Endothelial cell of umbilical vein (primary cell): ENCODE measurements around the gene CD84. TPM values are rescaled to one million over a fixed set of nuclear protein-coding genes. Genes with fewer than 3 reads are reported as not detected.

Source experiments
- BruUV-seq: library from RNA; stranded (reverse); fragments of 400-500 nt; replicated peaks from 2 replicates; lab custom pipeline; 2021; lab: Mats Ljungman, UMichigan
- CTCF ChIA-PET: fragments of 300-600, 350-600 bp; sonication (Branson Sonifier 250); formaldehyde crosslinking; loops from one replicate; lab custom pipeline; 2021; ENCODE audit warnings: antibody characterized with exemption, inconsistent platforms; lab: Charles Lee
- POLR2A ChIA-PET: fragments of 300-600, 350-600 bp; sonication (Branson Sonifier 250); formaldehyde crosslinking; loops from one replicate; lab custom pipeline; 2021; ENCODE audit warnings: antibody characterized with exemption, inconsistent platforms; lab: Charles Lee
- DNase-seq: peaks from one replicate; pipeline ENCODE4 v3.0.0-alpha.2; 2011; ENCODE audit warnings: low read depth, low spot score
- FAIRE-seq: peaks from 2 replicates; lab custom pipeline; 2011; peaks lifted over from hg19 to GRCh38; lab: Jason Lieb, UNC
- H2AFZ ChIP-seq: 2 replicates; pipeline ENCODE4 v1.6.0; 2012; ENCODE audit warnings: low read depth, low read length, control low read depth, inconsistent platforms
- H3K27ac ChIP-seq: 2 replicates; pipeline ENCODE4 v1.5.1; 2011; ENCODE audit warnings: low read depth, mild to moderate bottlenecking, control low read depth, low read length, moderate library complexity; ENCODE audit not compliant: insufficient read depth
- H3K27me3 ChIP-seq, 2 experiments: 2 replicates each; pipeline versions ENCODE4 v1.6.0 to v1.6.1; 2011; ENCODE audit warnings: low read length in 2 of 2, mixed read lengths in 1 of 2; ENCODE audit not compliant: control insufficient read depth in 2 of 2, insufficient read depth in 2 of 2
- H3K36me3 ChIP-seq, 2 experiments: 2 replicates in 1 of 2; 3 replicates in 1 of 2; pipeline ENCODE4 v1.5.1; 2011; ENCODE audit warnings: low read length in 2 of 2, mild to moderate bottlenecking in 1 of 2, moderate library complexity in 1 of 2; ENCODE audit not compliant: control insufficient read depth in 2 of 2, insufficient read depth in 2 of 2; ENCODE audit errors: extremely low read depth in 1 of 2
- H3K4me1 ChIP-seq: 3 replicates; pipeline ENCODE4 v1.5.1; 2011; ENCODE audit warnings: mild to moderate bottlenecking, low read length; ENCODE audit not compliant: control insufficient read depth, insufficient read depth; ENCODE audit errors: extremely low read depth
- H3K4me2 ChIP-seq: 2 replicates; pipeline ENCODE4 v1.6.1; 2011; ENCODE audit warnings: low read length, control low read depth, mixed read lengths; ENCODE audit not compliant: insufficient read depth
- H3K4me3 ChIP-seq, 3 experiments: fragments of 200-600 bp in 1 of 3; sonication (generic), shearing (Covaris generic) in 1 of 3; replicated peaks in 1 of 3; 2 replicates each; pipeline ENCODE4 v1.5.1; 2011 to 2016; ENCODE audit warnings: control low read depth in 3 of 3, low read length in 3 of 3, mild to moderate bottlenecking in 2 of 3, inconsistent platforms in 1 of 3, low read depth in 1 of 3, moderate library complexity in 1 of 3; ENCODE audit not compliant: insufficient read depth in 1 of 3
- H3K79me2 ChIP-seq: 2 replicates; pipeline ENCODE4 v1.6.0; 2012; ENCODE audit warnings: low read length, inconsistent platforms; ENCODE audit not compliant: control insufficient read depth, insufficient read depth
- H3K9ac ChIP-seq: replicated peaks from 2 replicates; pipeline ENCODE3; 2011; ENCODE audit warnings: low read length, control low read depth; ENCODE audit not compliant: insufficient read depth; ENCODE audit errors: extremely low read depth
- H3K9me1 ChIP-seq: replicated peaks from 3 replicates; pipeline ENCODE4 v1.6.0; 2011; ENCODE audit warnings: mild to moderate bottlenecking, low read length; ENCODE audit not compliant: control insufficient read depth, insufficient read depth; ENCODE audit errors: extremely low read depth
- H3K9me3 ChIP-seq: replicated peaks from 2 replicates; pipeline ENCODE4 v1.5.1; 2012; ENCODE audit warnings: low read length, inconsistent platforms; ENCODE audit not compliant: control insufficient read depth, insufficient read depth
- H4K20me1 ChIP-seq: replicated peaks from 2 replicates; pipeline ENCODE3; 2011; ENCODE audit warnings: mild to moderate bottlenecking, low read length; ENCODE audit not compliant: control insufficient read depth, insufficient read depth; ENCODE audit errors: extremely low read depth
- EZH2 ChIP-seq: IDR thresholded peaks from 2 replicates; pipeline ENCODE4 v1.6.1; 2012; ENCODE audit warnings: borderline replicate concordance, low read depth, mild to moderate bottlenecking, moderate library complexity, low read length, inconsistent platforms; ENCODE audit not compliant: severe bottlenecking
- FOS ChIP-seq: IDR thresholded peaks from 2 replicates; pipeline ENCODE4 v1.6.1; 2011; ENCODE audit warnings: mild to moderate bottlenecking, low read length, moderate library complexity, borderline replicate concordance; ENCODE audit not compliant: insufficient read depth
- GATA2 ChIP-seq: IDR thresholded peaks from 2 replicates; pipeline ENCODE4 v1.7.0; 2011; ENCODE audit warnings: low read depth, mild to moderate bottlenecking, moderate library complexity, mixed read lengths, low read length; ENCODE audit not compliant: insufficient read length, insufficient read depth
- JUN ChIP-seq: IDR thresholded peaks from 2 replicates; pipeline ENCODE4 v1.6.1; 2011; ENCODE audit warnings: borderline replicate concordance, low read depth; ENCODE audit not compliant: insufficient read length, insufficient read depth
- MAX ChIP-seq: IDR thresholded peaks from 2 replicates; pipeline ENCODE4 v1.6.1; 2011; ENCODE audit not compliant: insufficient read depth, insufficient read length
- POLR2A ChIP-seq: IDR thresholded peaks from 2 replicates; pipeline ENCODE4 v1.6.1; 2012; ENCODE audit warnings: low read depth, mild to moderate bottlenecking, control low read depth, low read length
- POLR2AphosphoS5 ChIP-seq: IDR thresholded peaks from 2 replicates; pipeline ENCODE4 v1.6.1; 2012; ENCODE audit warnings: low read depth, mild to moderate bottlenecking, control low read depth, low read length, moderate library complexity; ENCODE audit not compliant: insufficient read depth
- dilution Hi-C: fragments of 300-500 bp; cut with MboI; formaldehyde crosslinking; loops from one replicate; pipeline ENCODE4 v1.15.0; 2019; ENCODE audit warnings: low sequenced_read_pairs; ENCODE audit not compliant: extremely low pct_ligation_motif_present
- intact Hi-C: fragments of 100-400 bp; cut with micrococcal nuclease; formaldehyde crosslinking; loops from one replicate; pipeline ENCODE4 v1.10.0; 2022
- polyA plus RNA-seq, 4 experiments: library from polyadenylated mRNA; depleted of rRNA in 3 of 4; stranded (reverse) in 3 of 4; unstranded in 1 of 4; fragments of >200 nt; gene quantifications; 2 replicates each; pipeline versions ENCODE4 v1.2.1 to v1.2.3, GENCODE V29; 2011 to 2012; ENCODE audit warnings: missing spikeins in 1 of 4
- total RNA-seq: library from RNA; stranded (reverse); gene quantifications from 2 replicates; pipeline ENCODE4 v1.2.3, GENCODE V29; 2021

Gene CD84
- total and polyA plus RNA-seq, 2 donors (not counting 3 experiments of a cell fraction or from before 2014, with no cell fraction given): not detected

GRCh38 chr1:160548183-160548582, 31.1 kb downstream of the CD84 start:
- Histone ChIP-seq H3K79me2 (no peaks in the 10 kb centered on the region), H3K27ac (no peak overlapping the region), H3K4me2 (no peak overlapping the region), H3K4me1 (no peaks in the 10 kb centered on the region), H3K9me1 (no peaks in the 10 kb centered on the region), H4K20me1 (no peaks in the 10 kb centered on the region), H3K4me3 (no peak overlapping the region), H3K36me3 (no peaks in the 10 kb centered on the region), H3K9me3 (no peaks in the 10 kb centered on the region), H2AFZ (no peak overlapping the region), H3K9ac (no peak overlapping the region), H3K27me3 (peaks cover 0 to 3% of the 10 kb centered on the region in 2 experiments)
- intact Hi-C loops (no loop called here), dilution Hi-C loops (no loop called here)
- no peak for TF ChIP-seq EZH2
- no peak for TF ChIP-seq MAX
- no peak for TF ChIP-seq POLR2AphosphoS5
- BruUV-seq: no TSS peak
- no peak for FAIRE-seq
- ChIA-PET CTCF (no interaction called here), POLR2A (no interaction called here)
- no peak for DNase-seq

DNA sequence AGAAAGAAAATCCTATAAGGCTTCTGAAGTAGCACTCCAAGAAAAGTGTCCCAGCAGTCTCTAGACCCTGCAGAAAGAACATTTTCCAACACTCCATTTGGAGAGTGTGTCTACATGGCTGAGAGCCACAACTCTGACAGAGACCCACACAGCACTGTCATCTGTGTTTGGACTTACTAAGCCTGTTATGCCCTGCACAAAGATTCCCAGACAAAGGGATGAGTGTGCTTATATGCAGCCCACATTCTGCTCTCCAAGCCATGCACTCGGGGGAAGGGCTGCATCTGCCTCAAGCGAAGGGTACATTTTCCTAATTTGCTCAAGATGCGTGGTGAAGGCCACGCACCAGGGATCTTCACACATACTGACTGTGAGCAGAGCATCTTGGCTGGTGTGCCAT, 31.9 kb downstream of the CD84 start:
- Histone ChIP-seq H3K4me3 (no peak overlapping the region), H4K20me1 (no peaks in the 10 kb centered on the region), H3K4me2 (no peak overlapping the region), H3K9ac (no peak overlapping the region), H3K27ac (no peak overlapping the region), H2AFZ (no peak overlapping the region), H3K4me1 (no peaks in the 10 kb centered on the region), H3K9me3 (no peaks in the 10 kb centered on the region), H3K9me1 (no peaks in the 10 kb centered on the region), H3K36me3 (no peaks in the 10 kb centered on the region), H3K27me3 (peaks cover 0 to 3% of the 10 kb centered on the region in 2 experiments), H3K79me2 (no peaks in the 10 kb centered on the region)
- DNase-seq (no peak), FAIRE-seq (no peak)
- dilution Hi-C loops (no loop called here), intact Hi-C loops (no loop called here)
- BruUV-seq: no TSS peak
- ChIA-PET POLR2A (no interaction called here), CTCF (no interaction called here)
- no peak for TF ChIP-seq EZH2
- no peak for TF ChIP-seq FOS
- no peak for TF ChIP-seq POLR2A
- no peak for TF ChIP-seq MAX
- no peak for TF ChIP-seq JUN
- no peak for TF ChIP-seq POLR2AphosphoS5
- no peak for TF ChIP-seq GATA2
